WI38 (cell line): ENCODE measurements around the gene FYCO1.

ENCODE experiments used
- H3K4me3 ChIP-seq: 2 replicates; pipeline ENCODE4 v1.5.1; 2011; ENCODE audit warnings: low read depth, mild to moderate bottlenecking, control low read depth, low read length
- TF ChIP-seq, protein P1 (sequence below): IDR thresholded peaks from 2 replicates; pipeline ENCODE4 v1.5.1; 2012; ENCODE audit warnings: low read depth, mild to moderate bottlenecking, control low read depth, low read length

The FYCO1 gene

GRCh38 chr3:45947361-45947760 is 48.3 kb downstream of the FYCO1 start:
- TF ChIP-seq, protein P1, sequence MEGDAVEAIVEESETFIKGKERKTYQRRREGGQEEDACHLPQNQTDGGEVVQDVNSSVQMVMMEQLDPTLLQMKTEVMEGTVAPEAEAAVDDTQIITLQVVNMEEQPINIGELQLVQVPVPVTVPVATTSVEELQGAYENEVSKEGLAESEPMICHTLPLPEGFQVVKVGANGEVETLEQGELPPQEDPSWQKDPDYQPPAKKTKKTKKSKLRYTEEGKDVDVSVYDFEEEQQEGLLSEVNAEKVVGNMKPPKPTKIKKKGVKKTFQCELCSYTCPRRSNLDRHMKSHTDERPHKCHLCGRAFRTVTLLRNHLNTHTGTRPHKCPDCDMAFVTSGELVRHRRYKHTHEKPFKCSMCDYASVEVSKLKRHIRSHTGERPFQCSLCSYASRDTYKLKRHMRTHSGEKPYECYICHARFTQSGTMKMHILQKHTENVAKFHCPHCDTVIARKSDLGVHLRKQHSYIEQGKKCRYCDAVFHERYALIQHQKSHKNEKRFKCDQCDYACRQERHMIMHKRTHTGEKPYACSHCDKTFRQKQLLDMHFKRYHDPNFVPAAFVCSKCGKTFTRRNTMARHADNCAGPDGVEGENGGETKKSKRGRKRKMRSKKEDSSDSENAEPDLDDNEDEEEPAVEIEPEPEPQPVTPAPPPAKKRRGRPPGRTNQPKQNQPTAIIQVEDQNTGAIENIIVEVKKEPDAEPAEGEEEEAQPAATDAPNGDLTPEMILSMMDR: no peak
- no peak overlapping the region for H3K4me3 ChIP-seq

- H3K4me3 ChIP-seq: no peak overlapping the region
- TF ChIP-seq, protein P1: no peak
Measured at GRCh38 chr3:45946875-45947274, 48.7 kb downstream of the FYCO1 start.

- TF ChIP-seq, protein P1: no peak
- H3K4me3 ChIP-seq: no peak overlapping the region
Measured at GRCh38 chr3:45946307-45946706, 49.3 kb downstream of the FYCO1 start.

GRCh38 chr3:45944830-45945620 is 50.6 kb downstream of the FYCO1 start:
- H3K4me3 ChIP-seq: no peak overlapping the region
- TF ChIP-seq, protein P1: no peak

DNA sequence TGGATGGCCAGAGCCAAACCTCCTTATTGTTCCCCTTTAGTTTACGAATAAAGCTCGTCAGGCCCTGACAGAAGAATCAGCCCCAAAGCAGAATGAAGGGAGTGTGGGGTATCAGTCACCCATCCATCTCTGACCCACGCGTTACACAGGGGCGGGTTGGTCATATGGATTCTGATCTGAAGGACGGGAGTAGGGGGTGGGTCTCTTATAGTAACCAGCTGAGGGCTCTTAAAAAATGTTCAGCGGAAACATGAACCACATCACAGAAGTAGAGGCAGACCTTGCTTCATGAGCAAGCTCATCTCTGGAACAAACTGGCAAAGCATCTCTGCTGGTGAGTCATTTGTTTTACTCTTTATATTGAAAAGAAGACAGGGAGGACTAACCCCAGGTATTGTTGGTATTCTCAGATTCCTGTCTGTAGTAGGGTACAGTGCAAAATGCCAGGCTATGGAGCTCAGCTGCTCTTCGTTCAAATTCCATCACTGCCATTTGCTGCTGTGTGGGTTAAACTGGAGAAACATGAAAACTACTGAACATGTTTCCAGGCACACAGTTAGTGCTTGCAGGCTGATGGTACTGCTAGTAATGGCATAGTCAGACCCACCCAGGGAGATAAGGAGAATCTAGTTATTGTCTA is 52.3 kb downstream of the FYCO1 start, which contains the start of gene CXCR6:
Gene CXCR6 (plus strand): TSS at position 258 of the 640 bp plus-strand sequence. CDS start 3,018 bp downstream, outside the sequence.
- TF ChIP-seq, protein P1: no peak
- no peak within 1 kb of the TSS for H3K4me3 ChIP-seq

DNA sequence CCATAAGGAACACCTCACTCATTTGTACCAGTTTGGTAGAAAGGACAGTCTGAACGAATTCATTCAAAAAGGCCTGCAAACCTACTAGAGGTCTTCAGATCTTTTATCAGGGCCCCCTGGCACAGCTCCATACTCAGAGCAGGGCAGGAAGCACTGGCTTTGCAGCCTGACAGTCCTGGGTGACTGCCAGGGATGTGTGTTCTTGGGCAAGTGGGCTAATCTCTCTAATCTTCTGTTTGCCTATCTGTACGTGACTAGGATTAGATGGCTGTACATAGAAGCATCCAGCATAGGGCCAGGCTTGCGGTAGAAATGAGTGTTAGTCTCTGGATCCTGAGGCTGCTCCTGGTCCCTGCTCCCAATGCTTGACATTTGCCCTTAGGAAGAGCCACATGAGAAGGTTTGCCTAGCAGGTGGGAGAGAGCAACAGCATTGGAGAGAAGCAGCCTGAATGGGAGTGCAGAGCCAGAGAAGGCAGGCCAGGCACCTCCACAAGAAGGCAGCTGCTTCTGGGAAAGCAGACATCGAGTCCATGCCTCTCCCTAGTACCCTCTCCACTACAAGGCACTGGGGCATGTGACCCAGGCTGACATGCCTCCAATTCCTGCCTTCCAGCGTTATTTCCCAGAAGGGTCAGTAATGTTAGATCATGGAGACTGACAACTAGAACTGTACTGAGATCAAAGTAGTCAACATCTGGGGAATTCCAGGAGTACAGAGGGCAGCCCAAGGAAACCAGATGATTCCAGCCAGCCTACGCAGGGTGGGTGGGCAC is 53.4 kb downstream of the FYCO1 start:
- no peak overlapping the region for H3K4me3 ChIP-seq
- TF ChIP-seq, protein P1: no peak
